ENCODE data around the gene C1orf56.
A peak's percentile ranks its signal among the peaks of the same experiment; 100 is the strongest.

Gene C1orf56

GRCh38 chr1:151047591-151047924 lies at the start of gene C1orf56:
Gene C1orf56, plus strand, starts transcription at chr1:151047751. Its CDS starts 97 bp downstream, at chr1:151047848.
- DNase-seq (ENCODE audit: low read depth in 2 of 2), result peak; percentile 47 to 59

- DNase-seq (ENCODE audit: low read depth in 2 of 2), result no peak
Measured at GRCh38 chr1:150997949-150998348, 49.6 kb upstream of the C1orf56 start.

GRCh38 chr1:150999051-150999674 lies 48.4 kb upstream of the C1orf56 start:
- no peak for DNase-seq (ENCODE audit: low read depth in 2 of 2)

GRCh38 chr1:150999926-151000325 lies 47.6 kb upstream of the C1orf56 start:
- no peak for DNase-seq (ENCODE audit: low read depth in 2 of 2)

- DNase-seq (ENCODE audit: low read depth in 2 of 2), result no peak
Measured at GRCh38 chr1:151000408-151000807, 47.1 kb upstream of the C1orf56 start.

GRCh38 chr1:151001602-151002001 lies 45.9 kb upstream of the C1orf56 start:
- no peak for DNase-seq (ENCODE audit: low read depth in 2 of 2)

GRCh38 chr1:151002051-151002450 lies 45.5 kb upstream of the C1orf56 start:
- DNase-seq (ENCODE audit: low read depth in 2 of 2), result no peak

- DNase-seq (ENCODE audit: low read depth in 2 of 2), result no peak
Measured at GRCh38 chr1:151002611-151003010, 44.9 kb upstream of the C1orf56 start.

- no peak for DNase-seq (ENCODE audit: low read depth in 2 of 2)
Measured at GRCh38 chr1:151003180-151003579, 44.4 kb upstream of the C1orf56 start.

- no peak for DNase-seq (ENCODE audit: low read depth in 2 of 2)
Measured at GRCh38 chr1:151005729-151006319, 41.7 kb upstream of the C1orf56 start.

GRCh38 chr1:151006327-151007052 lies 41.1 kb upstream of the C1orf56 start, which contains the start of gene MINDY1:
Gene MINDY1, minus strand, starts transcription at chr1:151006902. Its CDS starts 4,285 bp downstream, at chr1:151002617.
- DNase-seq (ENCODE audit: low read depth in 2 of 2), result no peak

GRCh38 chr1:151007853-151008243 lies 39.7 kb upstream of the C1orf56 start:
- no peak for DNase-seq (ENCODE audit: low read depth in 2 of 2)

- peak; percentile 97 for DNase-seq (ENCODE audit: low read depth in 2 of 2)
Measured at GRCh38 chr1:151008244-151009205, 39.0 kb upstream of the C1orf56 start, which contains the start of gene PRUNE1. Gene PRUNE1, plus strand, starts transcription at chr1:151008449. Its CDS starts 184 bp downstream, at chr1:151008633.

- DNase-seq (ENCODE audit: low read depth in 2 of 2), result no peak
Measured at GRCh38 chr1:151009206-151009587, 38.4 kb upstream of the C1orf56 start.

GRCh38 chr1:151009674-151010345 lies 37.7 kb upstream of the C1orf56 start:
- no peak for DNase-seq (ENCODE audit: low read depth in 2 of 2)

GRCh38 chr1:151010346-151010726 lies 37.2 kb upstream of the C1orf56 start:
- DNase-seq (ENCODE audit: low read depth in 2 of 2), result no peak

- no peak for DNase-seq (ENCODE audit: low read depth in 2 of 2)
Measured at GRCh38 chr1:151011154-151011850, 36.2 kb upstream of the C1orf56 start.

GRCh38 chr1:151012684-151013471 lies 34.7 kb upstream of the C1orf56 start:
- DNase-seq (ENCODE audit: low read depth in 2 of 2), result no peak

GRCh38 chr1:151013518-151013917 lies 34.0 kb upstream of the C1orf56 start:
- no peak for DNase-seq (ENCODE audit: low read depth in 2 of 2)
